ENCODE results near the gene MGRN1.

MGRN1 gene

GRCh38 chr16:4699046-4699556 is 74.5 kb downstream of the MGRN1 start:
- DNase-seq (ENCODE audit: low read depth in 2 of 2): no peak

DNA sequence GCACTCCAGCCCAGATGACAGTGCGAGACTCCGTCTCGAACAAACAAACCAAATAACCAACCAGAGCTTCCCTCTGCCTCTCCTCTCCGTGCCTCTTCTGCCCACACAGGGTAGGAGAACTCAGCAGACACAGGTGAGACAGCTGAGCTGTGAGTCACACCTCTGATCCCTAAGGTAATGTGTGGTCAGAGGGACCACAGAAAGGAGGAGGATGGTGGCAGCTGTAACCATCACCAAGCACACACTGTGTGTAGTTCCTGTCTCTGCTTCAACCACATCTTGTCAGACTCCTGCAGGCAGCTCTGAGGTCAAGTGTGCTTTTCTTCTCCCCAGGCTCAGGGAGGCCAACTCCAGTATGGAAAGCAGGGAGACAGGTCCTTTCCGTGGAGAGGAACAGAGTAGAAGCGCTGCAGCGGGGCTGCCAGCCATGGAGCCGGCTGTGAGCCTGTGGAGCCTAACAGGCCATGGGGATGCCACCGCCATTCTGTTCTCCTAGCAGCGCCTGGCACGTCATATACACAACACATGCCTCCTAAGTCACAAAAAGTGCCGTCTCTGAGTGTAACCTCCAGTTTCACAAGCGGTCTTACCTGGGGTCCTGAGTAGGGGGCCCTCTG is 75.9 kb downstream of the MGRN1 start:
- DNase-seq (ENCODE audit: low read depth in 2 of 2): no peak

DNA sequence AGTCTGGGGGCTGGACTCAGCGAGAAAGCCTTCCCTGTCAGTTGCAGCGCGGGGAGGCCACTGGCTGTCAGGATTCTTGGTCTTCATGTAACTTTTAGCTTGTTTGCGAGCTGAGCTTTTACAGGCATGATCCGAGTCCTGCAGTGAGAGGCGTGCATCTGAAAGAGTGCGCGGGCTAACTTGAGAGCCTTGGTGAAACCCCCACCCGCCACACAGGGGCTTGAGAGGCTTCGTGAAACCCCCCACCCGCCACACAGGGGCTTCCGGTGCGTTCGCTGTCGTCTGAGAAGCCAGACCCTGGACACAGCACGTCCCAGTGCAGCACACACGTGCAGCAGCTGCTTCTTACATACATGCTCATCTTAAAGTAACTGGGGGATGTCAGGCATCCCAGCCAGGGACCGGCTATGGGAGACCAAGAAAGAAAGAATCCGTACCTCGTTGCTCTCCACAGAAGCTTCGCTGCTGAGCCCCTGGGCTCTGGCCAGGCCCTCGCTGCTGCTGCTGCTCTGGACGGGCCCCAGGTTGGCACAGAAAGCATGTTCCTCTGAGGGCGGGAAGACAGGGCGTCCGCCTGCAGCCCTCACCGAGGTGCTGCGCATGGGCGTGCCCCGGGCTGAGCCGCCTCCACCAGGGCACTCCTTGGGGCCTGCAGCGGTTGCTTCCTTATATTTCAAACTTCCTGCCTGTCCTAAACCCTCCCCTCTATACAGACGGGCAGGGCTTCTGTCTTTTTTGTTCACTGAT is 76.5 kb downstream of the MGRN1 start:
- no peak for DNase-seq (ENCODE audit: low read depth in 2 of 2)

DNA sequence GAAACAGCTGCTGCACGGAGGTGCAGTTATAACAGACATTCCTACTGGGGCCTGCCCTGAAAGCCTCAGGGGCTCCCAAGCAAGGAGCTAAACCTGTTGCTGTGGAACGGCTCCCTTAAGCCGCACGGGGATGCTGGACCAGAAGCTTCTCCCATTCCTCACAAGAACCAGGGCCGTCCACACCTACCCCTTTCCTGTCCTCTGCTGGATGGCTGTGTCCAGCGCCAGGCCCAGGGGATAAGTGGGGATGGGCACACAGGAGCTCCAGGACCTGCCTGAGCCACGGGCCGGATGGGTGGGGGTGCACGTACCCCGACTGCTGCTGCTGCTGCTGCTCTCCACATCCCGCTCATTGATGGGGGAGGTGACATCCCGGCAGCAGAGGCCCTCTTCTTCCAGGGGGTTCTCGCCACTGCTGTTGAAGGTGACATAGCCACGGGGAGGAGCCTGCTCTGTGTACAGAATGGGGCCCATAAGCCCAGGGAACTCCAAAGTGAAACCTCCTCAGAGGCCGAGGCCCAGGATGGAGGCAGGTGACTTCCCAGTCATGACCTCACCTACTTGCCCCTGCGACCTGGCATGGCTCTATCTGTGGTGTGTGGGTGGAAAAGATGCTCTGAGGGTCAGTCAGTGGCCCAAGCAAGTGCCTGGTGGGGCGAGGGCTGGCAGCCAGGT is 77.3 kb downstream of the MGRN1 start:
- no peak for DNase-seq (ENCODE audit: low read depth in 2 of 2)

DNA sequence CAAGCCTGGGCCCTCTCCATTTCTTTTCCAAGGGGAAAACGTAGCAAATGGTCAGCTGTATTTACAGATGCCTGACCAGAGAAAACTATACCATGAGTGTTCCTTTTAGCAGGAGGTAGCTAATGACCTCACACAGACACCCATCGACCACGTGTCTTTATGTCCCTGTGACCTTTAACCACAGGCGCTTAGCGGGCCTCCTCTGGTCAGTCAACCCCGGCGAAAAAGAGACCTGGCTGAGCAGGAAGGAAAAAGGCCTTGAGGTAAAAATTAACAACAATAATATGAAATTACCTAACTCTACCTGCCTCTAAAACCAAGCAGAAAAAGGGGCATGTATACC is 77.8 kb downstream of the MGRN1 start:
- DNase-seq (ENCODE audit: low read depth in 2 of 2): no peak

DNA sequence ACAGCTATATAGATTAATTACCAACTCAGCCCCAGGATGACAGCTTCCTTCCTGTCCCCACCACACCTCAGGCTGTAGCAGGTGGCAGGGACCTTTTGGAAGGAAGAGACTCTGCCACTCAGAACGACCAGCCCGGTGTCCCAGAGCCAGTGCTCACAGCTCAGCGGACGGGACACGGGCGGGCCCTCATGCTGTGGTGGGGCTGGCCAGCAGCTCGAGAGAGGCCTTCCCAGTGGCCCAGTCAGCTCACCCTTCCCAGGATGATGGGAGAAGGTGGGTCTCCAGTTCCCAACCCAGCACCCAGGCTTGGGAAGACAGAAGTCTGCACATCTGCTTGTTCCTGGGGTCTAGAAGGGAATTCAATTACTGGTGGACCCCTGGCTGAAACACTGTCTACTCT is 79.3 kb downstream of the MGRN1 start:
- no peak for DNase-seq (ENCODE audit: low read depth in 2 of 2)

- no peak for DNase-seq (ENCODE audit: low read depth in 2 of 2)
These were observed 79.9 kb downstream of the MGRN1 start for GRCh38 chr16:4704491-4704890.

- DNase-seq (ENCODE audit: low read depth in 2 of 2): no peak
These were observed 80.3 kb downstream of the MGRN1 start for GRCh38 chr16:4704913-4705312.

GRCh38 chr16:4706871-4707270 is 82.2 kb downstream of the MGRN1 start:
- no peak for DNase-seq (ENCODE audit: low read depth in 2 of 2)

- DNase-seq (ENCODE audit: low read depth in 2 of 2): no peak
These were observed 84.9 kb downstream of the MGRN1 start for GRCh38 chr16:4709481-4709880.

GRCh38 chr16:4713663-4714501 is 89.3 kb downstream of the MGRN1 start:
- DNase-seq (ENCODE audit: low read depth in 2 of 2): no peak

DNA sequence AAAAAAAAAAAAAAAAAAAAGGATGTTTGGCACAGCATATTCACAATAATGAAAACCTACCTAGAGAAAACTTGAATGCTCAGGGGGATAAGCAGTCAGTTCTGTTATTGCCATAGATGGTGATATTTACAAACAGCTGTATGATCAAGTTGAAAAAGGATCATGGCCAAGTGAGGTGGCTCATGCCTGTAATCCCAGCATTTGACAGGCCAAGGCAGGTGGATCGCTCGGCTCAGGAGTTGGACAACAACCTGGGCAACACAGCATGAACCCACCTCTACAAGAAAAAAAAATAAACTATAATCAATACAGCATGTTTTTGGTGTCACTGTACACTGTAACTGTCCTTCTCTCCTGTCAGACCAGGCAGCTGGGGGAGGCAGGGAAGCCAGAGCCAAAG is 90.4 kb downstream of the MGRN1 start:
- no peak for DNase-seq (ENCODE audit: low read depth in 2 of 2)

- DNase-seq (ENCODE audit: low read depth in 2 of 2): no peak
These were observed 93.8 kb downstream of the MGRN1 start for GRCh38 chr16:4718466-4718865.

- DNase-seq (ENCODE audit: low read depth in 2 of 2): no peak
These were observed 98.6 kb downstream of the MGRN1 start for GRCh38 chr16:4723071-4723767.

DNA sequence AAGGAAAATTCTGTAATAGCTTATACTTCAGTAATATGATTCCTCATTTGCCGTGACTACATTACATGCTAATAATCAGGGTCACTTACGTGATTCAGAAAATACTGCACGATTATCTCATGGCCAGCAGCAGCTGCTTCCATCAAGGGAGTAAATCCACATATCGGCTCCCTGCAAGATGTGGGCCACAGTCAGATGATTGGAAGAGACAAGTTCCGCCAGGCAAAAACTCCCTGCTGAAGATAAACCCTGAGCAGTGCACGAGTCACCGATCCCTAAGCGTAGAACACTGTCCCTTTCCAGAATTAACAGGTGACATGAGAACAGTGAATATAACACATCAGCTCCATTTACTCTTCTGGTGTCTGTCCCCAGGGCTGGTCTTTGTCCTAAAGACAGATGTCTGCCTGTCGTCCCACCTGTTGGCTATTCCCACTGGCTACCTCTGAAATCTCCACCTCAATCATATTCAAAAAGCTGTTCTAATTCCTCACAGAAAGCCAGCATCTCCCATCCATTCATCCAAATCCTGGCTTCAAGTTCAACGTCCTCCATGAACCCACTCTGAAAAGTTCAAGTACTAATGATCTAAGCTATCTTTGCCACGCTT is 100.1 kb downstream of the MGRN1 start:
- no peak for DNase-seq (ENCODE audit: low read depth in 2 of 2)

DNA sequence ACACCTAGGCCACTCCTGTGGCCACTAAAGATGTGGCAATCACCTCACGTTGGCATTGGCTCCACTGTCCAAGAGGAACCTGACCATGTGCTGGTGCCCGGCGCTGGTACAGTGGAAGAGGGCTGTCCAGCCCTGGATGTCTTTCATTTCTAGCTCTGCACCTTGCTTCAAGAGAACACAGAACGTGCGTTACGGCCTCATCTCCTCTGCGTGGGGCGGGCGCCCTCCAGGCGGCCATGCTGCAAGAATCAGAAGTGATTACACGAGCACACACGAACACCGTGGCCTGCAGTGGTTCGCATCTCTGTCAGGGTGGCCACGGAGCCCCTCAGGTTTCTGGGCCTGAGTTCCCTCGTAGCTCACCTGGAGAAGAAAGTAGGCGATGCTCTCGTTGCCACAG is 102.0 kb downstream of the MGRN1 start:
- no peak for DNase-seq (ENCODE audit: low read depth in 2 of 2)

- no peak for DNase-seq (ENCODE audit: low read depth in 2 of 2)
These were observed 104.0 kb downstream of the MGRN1 start for GRCh38 chr16:4728676-4729075.

DNA sequence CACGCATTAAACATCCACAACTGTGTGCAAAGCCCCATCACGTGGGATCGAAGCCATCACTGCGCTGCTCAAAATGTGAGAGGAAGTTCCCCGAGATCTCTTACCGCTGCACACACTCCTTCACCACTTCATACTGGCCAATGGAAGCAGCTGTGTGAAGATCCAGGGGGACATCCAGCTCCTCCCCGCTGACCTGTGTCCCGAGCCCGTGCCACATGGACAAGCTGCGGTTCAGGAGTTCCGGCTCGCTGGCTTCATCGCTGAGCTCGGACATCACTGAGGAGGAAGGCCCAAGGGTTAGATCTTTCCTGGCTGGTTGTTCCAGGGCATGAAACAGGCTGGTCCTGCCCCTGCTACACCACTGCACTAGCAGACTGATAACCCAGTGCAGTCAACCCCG is 105.2 kb downstream of the MGRN1 start:
- DNase-seq (ENCODE audit: low read depth in 2 of 2): no peak

DNA sequence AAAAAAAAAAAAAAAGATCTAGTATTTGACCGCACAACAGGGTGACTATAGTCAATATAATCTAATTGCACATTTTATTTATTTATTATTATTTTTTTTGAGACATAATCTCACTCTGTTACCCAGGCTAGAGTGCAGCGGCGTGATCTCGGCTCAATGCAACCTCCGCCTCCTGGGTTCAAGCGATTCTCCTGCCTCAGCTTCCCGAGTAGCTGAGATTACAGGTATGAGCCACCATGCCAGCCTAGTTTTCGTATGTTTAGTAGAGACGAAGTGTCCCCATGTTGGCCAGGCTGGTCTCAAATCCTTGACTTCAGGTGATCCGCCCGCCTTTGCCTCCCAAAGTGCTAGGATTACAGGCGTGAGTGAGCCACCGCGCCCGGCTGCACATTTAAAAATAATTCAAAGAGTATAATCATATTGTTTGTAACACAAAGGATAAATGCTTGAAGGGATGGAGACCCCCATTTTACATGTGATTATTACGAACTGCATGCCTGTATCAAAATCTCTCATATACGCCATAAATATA is 108.7 kb downstream of the MGRN1 start:
- DNase-seq (ENCODE audit: low read depth in 2 of 2): no peak

DNA sequence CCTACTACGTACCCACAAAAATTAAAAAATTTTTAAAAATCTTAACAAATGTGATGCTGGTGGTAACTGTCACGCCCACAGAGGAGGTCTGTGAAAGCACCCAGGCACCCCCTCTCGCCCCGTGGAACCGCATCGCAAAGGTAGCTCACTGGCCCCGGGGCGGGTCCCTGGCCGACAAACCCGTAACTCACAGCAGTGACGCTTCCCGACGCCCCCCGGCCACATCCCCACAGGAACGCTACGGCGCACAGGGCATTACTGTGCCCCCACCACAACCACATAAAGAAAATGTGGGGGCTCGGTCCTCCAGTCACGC is 109.1 kb downstream of the MGRN1 start:
- peak in 1 of 2 experiments; percentile 10 for DNase-seq (ENCODE audit: low read depth in 2 of 2)
